Fibroblast of pulmonary artery (primary cell): ENCODE results near the gene LGI4.

Source experiments
- DNase-seq: peaks from one replicate; pipeline ENCODE4 v3.0.0-alpha.2; 2010; ENCODE audit warnings: low read depth
- H3K4me3 ChIP-seq: replicated peaks from 2 replicates; pipeline ENCODE4 v1.5.1; 2011; ENCODE audit warnings: low read depth, mild to moderate bottlenecking, control low read depth, low read length, moderate library complexity
- CTCF ChIP-seq: IDR thresholded peaks from 2 replicates; pipeline ENCODE4 v1.5.1; 2011; ENCODE audit warnings: mild to moderate bottlenecking, control low read depth, low read length, inconsistent platforms; ENCODE audit errors: missing control alignments

The LGI4 gene

GRCh38 chr19:35176181-35176570 is 41.3 kb upstream of the LGI4 start:
- H3K4me3 ChIP-seq: no peak overlapping the region
- TF ChIP-seq CTCF: no peak
- no peak for DNase-seq

- no peak for TF ChIP-seq CTCF
- no peak overlapping the region for H3K4me3 ChIP-seq
- DNase-seq: no peak
Measured at GRCh38 chr19:35174226-35174625, 39.4 kb upstream of the LGI4 start.

GRCh38 chr19:35171730-35172129 is 36.9 kb upstream of the LGI4 start:
- TF ChIP-seq CTCF: no peak
- H3K4me3 ChIP-seq: no peak overlapping the region
- no peak for DNase-seq

GRCh38 chr19:35170359-35171061 is 35.7 kb upstream of the LGI4 start:
- no peak overlapping the region for H3K4me3 ChIP-seq
- peak; percentile 28 for DNase-seq
- TF ChIP-seq CTCF: no peak

- no peak for TF ChIP-seq CTCF
Measured at GRCh38 chr19:35169221-35169995, 34.5 kb upstream of the LGI4 start.

GRCh38 chr19:35168196-35168595 is 33.3 kb upstream of the LGI4 start:
- no peak overlapping the region for H3K4me3 ChIP-seq
- DNase-seq: no peak
- TF ChIP-seq CTCF: no peak

More at GRCh38 chr19:35169221-35169995, 34.5 kb upstream of the LGI4 start:
- H3K4me3 ChIP-seq: no peak overlapping the region
- DNase-seq: no peak
